ENCODE results near the gene NPHP4.

- TF ChIP-seq CTCF (conservative IDR thresholded peaks at IDR 0.05; ENCODE audit: low read depth, low read length) (no peak), EZH2 (IDR thresholded peaks at IDR 0.05; ENCODE audit: low read length, unreplicated experiment) (no peak), EZH2phosphoT487 (IDR thresholded peaks at IDR 0.05; ENCODE audit: borderline replicate concordance, low read length) (no peak)
Observed at GRCh38 chr1:5879421-5879820, 112.8 kb downstream of the NPHP4 start.
